ENCODE measurements around the gene PHLDA3.
"Not testable (repeated sequence)": the region's sequence is repeated elsewhere in the genome, so short reads cannot be mapped to it uniquely, and the experiment has no call there.

PHLDA3 gene

GRCh38 chr1:201493757-201494617 is 25.0 kb upstream of the PHLDA3 start:
- in situ Hi-C loops (cut with HindIII; ENCODE audit: low sequenced_read_pairs), result no loop called here
- TF ChIP-seq CTCF (IDR thresholded peaks at IDR 0.05; ENCODE audit: low read depth, low read length, missing control alignments), result no peak
- no peak overlapping the region for H3K4me3 ChIP-seq (ENCODE audit: low read depth, low read length)
- DNase-seq (ENCODE audit: low read depth), result no peak

- in situ Hi-C loops (cut with HindIII; ENCODE audit: low sequenced_read_pairs); DNase-seq (ENCODE audit: low read depth); H3K4me3 ChIP-seq (ENCODE audit: low read depth, low read length): not testable (repeated sequence)
Measured at GRCh38 chr1:201493026-201493656, 24.2 kb upstream of the PHLDA3 start.

- TF ChIP-seq CTCF (IDR thresholded peaks at IDR 0.05; ENCODE audit: low read depth, low read length, missing control alignments), result no peak
- no peak for DNase-seq (ENCODE audit: low read depth)
- in situ Hi-C loops (cut with HindIII; ENCODE audit: low sequenced_read_pairs), result no loop called here
- no peak overlapping the region for H3K4me3 ChIP-seq (ENCODE audit: low read depth, low read length)
Measured at GRCh38 chr1:201491896-201492511, 23.0 kb upstream of the PHLDA3 start.

GRCh38 chr1:201490708-201491131 is 21.7 kb upstream of the PHLDA3 start:
- no peak for DNase-seq (ENCODE audit: low read depth)
- in situ Hi-C loops (cut with HindIII; ENCODE audit: low sequenced_read_pairs), result no loop called here
- no peak overlapping the region for H3K4me3 ChIP-seq (ENCODE audit: low read depth, low read length)
- TF ChIP-seq CTCF (IDR thresholded peaks at IDR 0.05; ENCODE audit: low read depth, low read length, missing control alignments), result no peak

GRCh38 chr1:201489643-201490261 is 20.8 kb upstream of the PHLDA3 start:
- TF ChIP-seq CTCF (IDR thresholded peaks at IDR 0.05; ENCODE audit: low read depth, low read length, missing control alignments), result no peak
- no peak overlapping the region for H3K4me3 ChIP-seq (ENCODE audit: low read depth, low read length)
- DNase-seq (ENCODE audit: low read depth), result no peak
- in situ Hi-C loops (cut with HindIII; ENCODE audit: low sequenced_read_pairs), result no loop called here

GRCh38 chr1:201488830-201489589 is 20.0 kb upstream of the PHLDA3 start:
- no peak overlapping the region for H3K4me3 ChIP-seq (ENCODE audit: low read depth, low read length)
- DNase-seq (ENCODE audit: low read depth), result peak; percentile 67
- no peak for TF ChIP-seq CTCF (IDR thresholded peaks at IDR 0.05; ENCODE audit: low read depth, low read length, missing control alignments)
- in situ Hi-C loops (cut with HindIII; ENCODE audit: low sequenced_read_pairs), result no loop called here
